ENCODE measurements around the gene ADAMTS12.
A peak's percentile ranks its signal among the peaks of the same experiment; 100 is the strongest.

The ADAMTS12 gene, protein sequence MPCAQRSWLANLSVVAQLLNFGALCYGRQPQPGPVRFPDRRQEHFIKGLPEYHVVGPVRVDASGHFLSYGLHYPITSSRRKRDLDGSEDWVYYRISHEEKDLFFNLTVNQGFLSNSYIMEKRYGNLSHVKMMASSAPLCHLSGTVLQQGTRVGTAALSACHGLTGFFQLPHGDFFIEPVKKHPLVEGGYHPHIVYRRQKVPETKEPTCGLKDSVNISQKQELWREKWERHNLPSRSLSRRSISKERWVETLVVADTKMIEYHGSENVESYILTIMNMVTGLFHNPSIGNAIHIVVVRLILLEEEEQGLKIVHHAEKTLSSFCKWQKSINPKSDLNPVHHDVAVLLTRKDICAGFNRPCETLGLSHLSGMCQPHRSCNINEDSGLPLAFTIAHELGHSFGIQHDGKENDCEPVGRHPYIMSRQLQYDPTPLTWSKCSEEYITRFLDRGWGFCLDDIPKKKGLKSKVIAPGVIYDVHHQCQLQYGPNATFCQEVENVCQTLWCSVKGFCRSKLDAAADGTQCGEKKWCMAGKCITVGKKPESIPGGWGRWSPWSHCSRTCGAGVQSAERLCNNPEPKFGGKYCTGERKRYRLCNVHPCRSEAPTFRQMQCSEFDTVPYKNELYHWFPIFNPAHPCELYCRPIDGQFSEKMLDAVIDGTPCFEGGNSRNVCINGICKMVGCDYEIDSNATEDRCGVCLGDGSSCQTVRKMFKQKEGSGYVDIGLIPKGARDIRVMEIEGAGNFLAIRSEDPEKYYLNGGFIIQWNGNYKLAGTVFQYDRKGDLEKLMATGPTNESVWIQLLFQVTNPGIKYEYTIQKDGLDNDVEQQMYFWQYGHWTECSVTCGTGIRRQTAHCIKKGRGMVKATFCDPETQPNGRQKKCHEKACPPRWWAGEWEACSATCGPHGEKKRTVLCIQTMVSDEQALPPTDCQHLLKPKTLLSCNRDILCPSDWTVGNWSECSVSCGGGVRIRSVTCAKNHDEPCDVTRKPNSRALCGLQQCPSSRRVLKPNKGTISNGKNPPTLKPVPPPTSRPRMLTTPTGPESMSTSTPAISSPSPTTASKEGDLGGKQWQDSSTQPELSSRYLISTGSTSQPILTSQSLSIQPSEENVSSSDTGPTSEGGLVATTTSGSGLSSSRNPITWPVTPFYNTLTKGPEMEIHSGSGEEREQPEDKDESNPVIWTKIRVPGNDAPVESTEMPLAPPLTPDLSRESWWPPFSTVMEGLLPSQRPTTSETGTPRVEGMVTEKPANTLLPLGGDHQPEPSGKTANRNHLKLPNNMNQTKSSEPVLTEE (N-terminal part only)

GRCh38 chr5:33891788-33892619, at the start of gene ADAMTS12:
Gene ADAMTS12 (minus strand): TSS chr5:33891990. CDS start chr5:33891856, 134 bp downstream.
- FAIRE-seq (peak; percentile 89), DNase-seq (ENCODE audit: insufficient read length, low spot score) (peak; percentile 78)

GRCh38 chr5:33941090-33941489, 49.3 kb upstream of the ADAMTS12 start:
- DNase-seq (ENCODE audit: insufficient read length, low spot score), result no peak
- no peak for FAIRE-seq

GRCh38 chr5:33939556-33940262, 47.9 kb upstream of the ADAMTS12 start:
- FAIRE-seq (no peak), DNase-seq (ENCODE audit: insufficient read length, low spot score) (no peak)

- DNase-seq (ENCODE audit: insufficient read length, low spot score), result no peak
- no peak for FAIRE-seq
Observed at GRCh38 chr5:33938881-33939280, 47.1 kb upstream of the ADAMTS12 start.

GRCh38 chr5:33938507-33938796, 46.7 kb upstream of the ADAMTS12 start:
- no peak for FAIRE-seq
- no peak for DNase-seq (ENCODE audit: insufficient read length, low spot score)

GRCh38 chr5:33937707-33938506, 46.1 kb upstream of the ADAMTS12 start:
- DNase-seq (ENCODE audit: insufficient read length, low spot score) (no peak), FAIRE-seq (peak; percentile 38)

GRCh38 chr5:33937017-33937706, 45.4 kb upstream of the ADAMTS12 start:
- DNase-seq (ENCODE audit: insufficient read length, low spot score), result no peak
- FAIRE-seq, result no peak

DNA sequence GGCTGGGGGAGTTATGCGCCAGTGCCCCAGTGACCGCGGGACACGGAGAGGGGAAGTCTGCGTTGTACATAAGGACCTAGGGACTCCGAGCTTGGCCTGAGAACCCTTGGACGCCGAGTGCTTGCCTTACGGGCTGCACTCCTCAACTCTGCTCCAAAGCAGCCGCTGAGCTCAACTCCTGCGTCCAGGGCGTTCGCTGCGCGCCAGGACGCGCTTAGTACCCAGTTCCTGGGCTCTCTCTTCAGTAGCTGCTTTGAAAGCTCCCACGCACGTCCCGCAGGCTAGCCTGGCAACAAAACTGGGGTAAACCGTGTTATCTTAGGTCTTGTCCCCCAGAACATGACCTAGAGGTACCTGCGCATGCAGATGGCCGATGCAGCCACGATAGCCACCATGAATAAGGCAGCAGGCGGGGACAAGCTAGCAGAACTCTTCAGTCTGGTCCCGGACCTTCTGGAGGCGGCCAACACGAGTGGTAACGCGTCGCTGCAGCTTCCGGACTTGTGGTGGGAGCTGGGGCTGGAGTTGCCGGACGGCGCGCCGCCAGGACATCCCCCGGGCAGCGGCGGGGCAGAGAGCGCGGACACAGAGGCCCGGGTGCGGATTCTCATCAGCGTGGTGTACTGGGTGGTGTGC, 44.7 kb upstream of the ADAMTS12 start, which contains the start of gene RXFP3:
Gene RXFP3, plus strand, starts transcription at position 6 of the 636 bp plus-strand sequence. Its CDS starts 355 bp downstream, at position 361.
- FAIRE-seq (no peak), DNase-seq (ENCODE audit: insufficient read length, low spot score) (no peak)

GRCh38 chr5:33936004-33936380, 44.2 kb upstream of the ADAMTS12 start:
- DNase-seq (ENCODE audit: insufficient read length, low spot score) (peak; percentile 90), FAIRE-seq (peak; percentile 65)

DNA sequence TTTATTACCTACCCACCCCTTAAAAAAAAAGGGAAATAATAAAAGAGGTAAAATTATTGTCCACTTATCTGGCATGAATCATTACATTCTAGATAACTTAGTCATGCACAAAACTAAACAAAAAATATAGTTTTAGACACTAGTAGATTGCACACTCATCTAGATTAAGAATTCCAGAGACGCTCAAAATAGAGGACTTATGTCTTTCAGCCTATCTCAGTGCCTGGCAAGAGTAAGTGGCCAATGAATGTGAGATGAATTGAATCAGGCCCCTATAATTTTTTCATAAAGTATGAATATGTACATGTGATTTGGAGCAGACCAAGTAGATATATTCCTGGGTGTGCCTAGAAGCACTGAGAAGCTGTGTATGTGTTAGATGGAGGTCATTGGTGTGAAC, 42.4 kb upstream of the ADAMTS12 start:
- FAIRE-seq (no peak), DNase-seq (ENCODE audit: insufficient read length, low spot score) (no peak)

DNA sequence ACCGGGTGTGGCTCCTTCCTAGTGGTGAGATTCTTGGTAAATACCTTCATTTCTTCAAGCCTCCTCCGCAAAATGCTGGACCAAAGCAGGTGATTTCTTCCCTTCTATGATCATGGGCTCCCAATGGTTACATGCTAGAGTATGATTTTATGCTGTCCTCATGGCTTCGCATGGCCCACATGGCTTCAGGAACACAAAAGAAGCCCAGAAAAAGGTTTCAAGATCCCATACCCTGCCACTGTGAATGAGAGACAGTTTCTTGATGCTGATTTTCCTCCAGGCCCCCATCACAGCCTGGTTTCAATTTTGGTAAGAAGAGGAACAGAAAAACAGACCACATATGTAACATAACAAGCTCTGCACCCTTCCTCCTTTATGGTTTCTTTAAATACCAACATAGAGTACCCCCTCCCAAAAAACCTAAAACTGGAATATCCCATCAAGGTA, 42.0 kb upstream of the ADAMTS12 start:
- FAIRE-seq, result no peak
- DNase-seq (ENCODE audit: insufficient read length, low spot score), result no peak

- FAIRE-seq (no peak), DNase-seq (ENCODE audit: insufficient read length, low spot score) (no peak)
Observed at GRCh38 chr5:33931136-33931535, 39.3 kb upstream of the ADAMTS12 start.

DNA sequence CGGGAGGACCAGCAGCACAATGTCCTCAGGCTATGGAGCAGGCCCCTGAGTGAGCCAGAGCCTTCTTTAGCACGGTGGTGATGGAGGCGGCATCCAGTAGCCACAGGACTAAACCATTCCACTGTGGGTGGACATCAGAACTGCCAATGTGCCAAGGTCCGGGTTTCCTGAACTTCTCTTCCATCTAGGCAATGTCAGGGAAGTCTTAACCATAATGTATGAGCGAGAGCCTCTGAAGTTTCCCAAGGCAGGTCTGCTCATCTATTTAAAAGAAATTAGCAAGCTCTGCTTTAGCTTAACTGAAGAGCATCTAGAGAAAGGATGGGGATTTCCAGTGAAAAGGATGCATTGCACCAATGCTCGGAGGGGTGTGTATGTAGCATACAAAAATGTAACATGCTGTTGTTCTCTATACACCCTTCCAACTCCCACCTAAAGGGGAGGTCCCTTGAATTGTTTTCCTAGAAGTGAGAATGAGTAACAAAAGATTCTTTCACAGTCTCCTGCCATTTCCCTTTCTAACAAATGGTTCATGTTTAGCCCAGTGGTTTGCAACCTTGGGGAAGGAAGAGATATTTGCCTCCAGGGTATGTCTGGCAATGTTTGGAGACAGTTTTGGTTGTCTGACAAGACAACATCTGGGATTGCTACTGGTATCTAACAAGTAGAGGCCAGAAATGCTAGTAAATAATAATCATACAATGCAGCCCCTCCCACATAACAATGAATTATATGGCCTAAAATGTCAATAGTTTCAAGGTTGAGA, 38.3 kb upstream of the ADAMTS12 start:
- DNase-seq (ENCODE audit: insufficient read length, low spot score), result no peak
- FAIRE-seq, result peak; percentile 42

DNA sequence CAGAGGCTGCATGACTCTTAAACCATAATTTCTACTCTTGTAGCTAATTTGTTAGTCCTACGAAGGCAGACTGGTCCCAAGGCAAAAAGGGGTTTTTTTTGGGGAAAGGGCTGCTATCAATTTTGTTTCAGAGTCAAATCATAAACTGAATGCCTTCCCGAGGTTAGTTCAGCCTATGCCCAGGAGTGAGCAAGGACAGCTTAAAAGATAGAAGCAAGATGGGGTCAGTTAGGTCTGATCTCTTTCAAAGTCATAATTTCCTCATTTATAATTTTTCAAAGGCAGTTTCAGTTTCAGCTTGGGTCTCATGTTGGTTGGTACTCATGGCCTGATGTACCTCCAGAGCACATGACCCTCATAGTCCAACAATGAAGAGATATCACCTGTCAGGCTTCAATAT, 36.5 kb upstream of the ADAMTS12 start:
- FAIRE-seq, result peak; percentile 16

DNA sequence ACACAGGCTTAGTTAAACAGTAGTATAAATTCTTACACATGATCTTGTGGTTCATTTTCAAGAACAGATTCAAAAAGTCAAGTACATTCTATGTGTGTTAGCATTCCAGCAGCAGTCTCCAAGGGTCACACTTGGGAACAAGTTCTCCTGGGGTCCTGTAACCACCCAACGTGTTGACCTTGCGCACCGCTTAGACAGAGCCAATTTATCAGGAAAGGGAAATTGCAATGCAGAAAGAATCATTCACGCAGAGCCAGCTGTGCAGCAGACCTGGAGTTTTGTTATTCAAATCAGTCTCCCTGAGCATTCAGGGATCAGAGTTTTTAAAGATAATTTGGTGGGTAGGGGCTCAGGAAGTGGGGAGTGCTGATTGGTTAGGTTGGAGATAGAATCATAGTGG, 35.9 kb upstream of the ADAMTS12 start:
- DNase-seq (ENCODE audit: insufficient read length, low spot score) (no peak), FAIRE-seq (no peak)

More for the DNA sequence above, 36.5 kb upstream of the ADAMTS12 start:
- no peak for DNase-seq (ENCODE audit: insufficient read length, low spot score)

- no peak for FAIRE-seq
Observed at GRCh38 chr5:33925278-33925677, 33.5 kb upstream of the ADAMTS12 start.

GRCh38 chr5:33921002-33921401, 29.2 kb upstream of the ADAMTS12 start:
- FAIRE-seq (no peak), DNase-seq (ENCODE audit: insufficient read length, low spot score) (no peak)

More at GRCh38 chr5:33925278-33925677, 33.5 kb upstream of the ADAMTS12 start:
- no peak for DNase-seq (ENCODE audit: insufficient read length, low spot score)

Data from HTR-8/SVneo (cell line).